GM23338 (cell line): ENCODE data around the gene SIVA1. TPM values are rescaled to one million over a fixed set of nuclear protein-coding genes. Genes with fewer than 3 reads are reported as not detected.

Source experiments
- ATAC-seq: fragments of 200-7000 bp; cut with Tn5 transposase; 3 replicates; pipeline ENCODE4 v1.9.1; 2020
- DNase-seq: peaks from one replicate; pipeline ENCODE4 v3.0.0-alpha.2; 2015; ENCODE audit warnings: low spot score
- H2AFZ ChIP-seq: fragments of 200-600 bp; sonication (generic); 2 replicates; pipeline ENCODE4 v1.8.0; 2016; ENCODE audit warnings: antibody characterized with exemption, mild to moderate bottlenecking, moderate library complexity
- H3F3A ChIP-seq: fragments of 200-600 bp; sonication (generic); replicated peaks from 2 replicates; pipeline ENCODE4 v1.8.0; 2017; ENCODE audit warnings: antibody characterized with exemption, mixed run types, low read depth
- H3K27ac ChIP-seq: fragments of 200-600 bp; sonication (generic); 2 replicates; pipeline ENCODE4 v1.6.1; 2016; ENCODE audit warnings: low read depth
- H3K27me3 ChIP-seq: fragments of 200-600 bp; sonication (generic); 2 replicates; pipeline ENCODE4 v1.8.0; 2016; ENCODE audit warnings: mild to moderate bottlenecking, mixed run types, moderate library complexity; ENCODE audit not compliant: insufficient read depth
- H3K36me3 ChIP-seq: fragments of 200-600 bp; sonication (generic); 2 replicates; pipeline ENCODE4 v1.8.0; 2016; ENCODE audit warnings: mild to moderate bottlenecking; ENCODE audit not compliant: insufficient read depth
- H3K4me1 ChIP-seq: fragments of 200-600 bp; sonication (generic); 2 replicates; pipeline ENCODE4 v1.8.0; 2016; ENCODE audit warnings: mild to moderate bottlenecking, moderate library complexity; ENCODE audit not compliant: insufficient read depth
- H3K4me2 ChIP-seq: fragments of 200-600 bp; sonication (generic); 2 replicates; pipeline ENCODE4 v1.7.1; 2017; ENCODE audit warnings: mixed run types
- H3K4me3 ChIP-seq: fragments of 200-600 bp; sonication (generic); 2 replicates; pipeline ENCODE4 v1.6.1; 2016; ENCODE audit warnings: mixed run types
- H3K79me2 ChIP-seq: fragments of 200-600 bp; sonication (generic); replicated peaks from 2 replicates; pipeline ENCODE4 v1.8.0; 2017; ENCODE audit warnings: mild to moderate bottlenecking; ENCODE audit not compliant: insufficient read depth
- H3K9me2 ChIP-seq: fragments of 200-600 bp; sonication (generic); 2 replicates; pipeline ENCODE4 v1.8.0; 2017; ENCODE audit not compliant: insufficient read depth
- H4K20me1 ChIP-seq: fragments of 200-600 bp; sonication (generic); replicated peaks from 2 replicates; pipeline ENCODE4 v1.8.0; 2017; ENCODE audit warnings: mild to moderate bottlenecking; ENCODE audit not compliant: insufficient read depth
- H3K27ac Mint-ChIP-seq: 2 replicates; pipeline ENCODE4 v1.8.0; 2020; ENCODE audit warnings: inconsistent platforms, mild to moderate bottlenecking, moderate library complexity, mixed read lengths
- H3K27me3 Mint-ChIP-seq: 3 replicates; pipeline ENCODE4 v1.8.0; 2022; ENCODE audit warnings: low read depth, mild to moderate bottlenecking, moderate library complexity, mixed read lengths, inconsistent platforms; ENCODE audit not compliant: insufficient read depth, poor library complexity
- H3K36me3 Mint-ChIP-seq: 3 replicates; pipeline ENCODE4 v1.8.0; 2021; ENCODE audit warnings: low read depth, mild to moderate bottlenecking, inconsistent platforms, moderate library complexity, mixed read lengths
- H3K4me1 Mint-ChIP-seq: 3 replicates; pipeline ENCODE4 v1.8.0; 2020; ENCODE audit warnings: mild to moderate bottlenecking, inconsistent platforms, mixed read lengths
- H3K4me3 Mint-ChIP-seq: 3 replicates; pipeline ENCODE4 v1.8.0; 2021; ENCODE audit warnings: moderate library complexity, mild to moderate bottlenecking, inconsistent platforms, mixed read lengths
- H3K9me3 Mint-ChIP-seq: 3 replicates; pipeline ENCODE4 v1.8.0; 2020; ENCODE audit warnings: moderate library complexity, mild to moderate bottlenecking, inconsistent platforms, mixed read lengths
- CREB1 ChIP-seq: fragments of 250-450 bp; sonication (Bioruptor Pico); IDR thresholded peaks from 2 replicates; pipeline ENCODE4 v1.5.0; 2020; ENCODE audit warnings: low read depth, mild to moderate bottlenecking, moderate library complexity
- EZH2 ChIP-seq: fragments of 200-600 bp; sonication (generic); IDR thresholded peaks from one replicate; pipeline ENCODE4 v1.8.0; 2017; ENCODE audit warnings: antibody characterized with exemption, mild to moderate bottlenecking, low read depth; ENCODE audit not compliant: unreplicated experiment
- EZH2phosphoT487 ChIP-seq: fragments of 200-600 bp; sonication (generic); IDR thresholded peaks from one replicate; pipeline ENCODE4 v1.8.1; 2018; ENCODE audit warnings: antibody characterized with exemption; ENCODE audit not compliant: unreplicated experiment
- JUNB ChIP-seq: IDR thresholded peaks from one replicate; pipeline ENCODE4 v1.6.1; 2016; ENCODE audit warnings: antibody characterized with exemption; ENCODE audit not compliant: unreplicated experiment
- NANOG ChIP-seq: IDR thresholded peaks from 2 replicates; pipeline ENCODE4 v1.6.1; 2016; ENCODE audit warnings: antibody characterized with exemption, borderline replicate concordance
- POLR2AphosphoS5 ChIP-seq: IDR thresholded peaks from 2 replicates; pipeline ENCODE4 v1.6.1; 2016; ENCODE audit warnings: antibody characterized with exemption, low read depth
- REST ChIP-seq: IDR thresholded peaks from one replicate; pipeline ENCODE4 v1.6.1; 2018; ENCODE audit warnings: antibody characterized with exemption; ENCODE audit not compliant: unreplicated experiment
- STAT1 ChIP-seq: IDR thresholded peaks from one replicate; pipeline ENCODE4 v1.6.1; 2016; ENCODE audit warnings: antibody characterized with exemption; ENCODE audit not compliant: unreplicated experiment
- ZNF114 ChIP-seq: fragments of 250-450 bp; sonication (Bioruptor Pico); IDR thresholded peaks from 2 replicates; pipeline ENCODE4 v1.5.0; 2020; ENCODE audit warnings: mild to moderate bottlenecking, moderate library complexity
- ZNF331 ChIP-seq: fragments of 250-450 bp; sonication (Bioruptor Pico); IDR thresholded peaks from 2 replicates; pipeline ENCODE4 v1.5.0; 2020; ENCODE audit warnings: low read depth, mild to moderate bottlenecking, moderate library complexity
- polyA plus RNA-seq: library from polyadenylated mRNA; unstranded; fragments of >200 nt; fragmentation: Nextera tagmentation; extraction: Ambion mirVana; gene quantifications from 2 replicates; pipeline ENCODE4 v1.2.1, GENCODE V29; 2016
- total RNA-seq: library from RNA; depleted of rRNA; stranded (reverse); fragments of >200 nt; shearing (Covaris generic); gene quantifications from 2 replicates; pipeline ENCODE4 v1.2.3, GENCODE V29; 2014
- TF ChIP-seq, protein P1 (sequence below): IDR thresholded peaks from 2 replicates; pipeline ENCODE4 v1.6.1; 2016; ENCODE audit warnings: antibody characterized with exemption
- TF ChIP-seq, protein P2 (sequence below), 2 experiments: fragments of 200-600 bp in 1 of 2; sonication (generic) in 1 of 2; conservative IDR thresholded peaks; 2 replicates each; pipeline versions ENCODE4 v1.5.1 to v1.6.1; 2016 to 2017; ENCODE audit warnings: antibody characterized with exemption in 2 of 2, low read depth in 2 of 2, mild to moderate bottlenecking in 2 of 2, moderate library complexity in 1 of 2
- TF ChIP-seq, protein P3 (sequence below): fragments of 250-450 bp; sonication (Bioruptor Pico); IDR thresholded peaks from 2 replicates; pipeline ENCODE4 v1.5.0; 2020; ENCODE audit warnings: mild to moderate bottlenecking, moderate library complexity

The SIVA1 gene
- total and polyA plus RNA-seq, 2 experiments from 2014 or later, result 215 to 392 TPM

GRCh38 chr14:104803280-104803911 is 50.4 kb downstream of the SIVA1 start:
- H4K20me1 ChIP-seq, result no peaks in the 10 kb centered on the region
- ATAC-seq (no peak), DNase-seq (no peak)
- H3K27me3 Mint-ChIP-seq, result peaks cover 51% of the 10 kb centered on the region
- TF ChIP-seq EZH2phosphoT487, result no peak
- TF ChIP-seq CREB1 (CRISPR knock-in tag), result no peak
- TF ChIP-seq, protein P1, sequence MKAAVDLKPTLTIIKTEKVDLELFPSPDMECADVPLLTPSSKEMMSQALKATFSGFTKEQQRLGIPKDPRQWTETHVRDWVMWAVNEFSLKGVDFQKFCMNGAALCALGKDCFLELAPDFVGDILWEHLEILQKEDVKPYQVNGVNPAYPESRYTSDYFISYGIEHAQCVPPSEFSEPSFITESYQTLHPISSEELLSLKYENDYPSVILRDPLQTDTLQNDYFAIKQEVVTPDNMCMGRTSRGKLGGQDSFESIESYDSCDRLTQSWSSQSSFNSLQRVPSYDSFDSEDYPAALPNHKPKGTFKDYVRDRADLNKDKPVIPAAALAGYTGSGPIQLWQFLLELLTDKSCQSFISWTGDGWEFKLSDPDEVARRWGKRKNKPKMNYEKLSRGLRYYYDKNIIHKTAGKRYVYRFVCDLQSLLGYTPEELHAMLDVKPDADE, result no peak
- no peak for TF ChIP-seq STAT1
- no peak for TF ChIP-seq NANOG
- TF ChIP-seq ZNF331 (CRISPR knock-in tag), result no peak
- no peak for TF ChIP-seq ZNF114 (CRISPR knock-in tag)
- TF ChIP-seq, protein P2, sequence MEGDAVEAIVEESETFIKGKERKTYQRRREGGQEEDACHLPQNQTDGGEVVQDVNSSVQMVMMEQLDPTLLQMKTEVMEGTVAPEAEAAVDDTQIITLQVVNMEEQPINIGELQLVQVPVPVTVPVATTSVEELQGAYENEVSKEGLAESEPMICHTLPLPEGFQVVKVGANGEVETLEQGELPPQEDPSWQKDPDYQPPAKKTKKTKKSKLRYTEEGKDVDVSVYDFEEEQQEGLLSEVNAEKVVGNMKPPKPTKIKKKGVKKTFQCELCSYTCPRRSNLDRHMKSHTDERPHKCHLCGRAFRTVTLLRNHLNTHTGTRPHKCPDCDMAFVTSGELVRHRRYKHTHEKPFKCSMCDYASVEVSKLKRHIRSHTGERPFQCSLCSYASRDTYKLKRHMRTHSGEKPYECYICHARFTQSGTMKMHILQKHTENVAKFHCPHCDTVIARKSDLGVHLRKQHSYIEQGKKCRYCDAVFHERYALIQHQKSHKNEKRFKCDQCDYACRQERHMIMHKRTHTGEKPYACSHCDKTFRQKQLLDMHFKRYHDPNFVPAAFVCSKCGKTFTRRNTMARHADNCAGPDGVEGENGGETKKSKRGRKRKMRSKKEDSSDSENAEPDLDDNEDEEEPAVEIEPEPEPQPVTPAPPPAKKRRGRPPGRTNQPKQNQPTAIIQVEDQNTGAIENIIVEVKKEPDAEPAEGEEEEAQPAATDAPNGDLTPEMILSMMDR (conservative IDR thresholded peaks at IDR 0.05; ENCODE audit: low read depth in 2 of 2), result no peak
- no peak for TF ChIP-seq POLR2AphosphoS5
- TF ChIP-seq JUNB, result no peak
- TF ChIP-seq EZH2, result no peak
- no peak for TF ChIP-seq REST
- TF ChIP-seq, protein P3, sequence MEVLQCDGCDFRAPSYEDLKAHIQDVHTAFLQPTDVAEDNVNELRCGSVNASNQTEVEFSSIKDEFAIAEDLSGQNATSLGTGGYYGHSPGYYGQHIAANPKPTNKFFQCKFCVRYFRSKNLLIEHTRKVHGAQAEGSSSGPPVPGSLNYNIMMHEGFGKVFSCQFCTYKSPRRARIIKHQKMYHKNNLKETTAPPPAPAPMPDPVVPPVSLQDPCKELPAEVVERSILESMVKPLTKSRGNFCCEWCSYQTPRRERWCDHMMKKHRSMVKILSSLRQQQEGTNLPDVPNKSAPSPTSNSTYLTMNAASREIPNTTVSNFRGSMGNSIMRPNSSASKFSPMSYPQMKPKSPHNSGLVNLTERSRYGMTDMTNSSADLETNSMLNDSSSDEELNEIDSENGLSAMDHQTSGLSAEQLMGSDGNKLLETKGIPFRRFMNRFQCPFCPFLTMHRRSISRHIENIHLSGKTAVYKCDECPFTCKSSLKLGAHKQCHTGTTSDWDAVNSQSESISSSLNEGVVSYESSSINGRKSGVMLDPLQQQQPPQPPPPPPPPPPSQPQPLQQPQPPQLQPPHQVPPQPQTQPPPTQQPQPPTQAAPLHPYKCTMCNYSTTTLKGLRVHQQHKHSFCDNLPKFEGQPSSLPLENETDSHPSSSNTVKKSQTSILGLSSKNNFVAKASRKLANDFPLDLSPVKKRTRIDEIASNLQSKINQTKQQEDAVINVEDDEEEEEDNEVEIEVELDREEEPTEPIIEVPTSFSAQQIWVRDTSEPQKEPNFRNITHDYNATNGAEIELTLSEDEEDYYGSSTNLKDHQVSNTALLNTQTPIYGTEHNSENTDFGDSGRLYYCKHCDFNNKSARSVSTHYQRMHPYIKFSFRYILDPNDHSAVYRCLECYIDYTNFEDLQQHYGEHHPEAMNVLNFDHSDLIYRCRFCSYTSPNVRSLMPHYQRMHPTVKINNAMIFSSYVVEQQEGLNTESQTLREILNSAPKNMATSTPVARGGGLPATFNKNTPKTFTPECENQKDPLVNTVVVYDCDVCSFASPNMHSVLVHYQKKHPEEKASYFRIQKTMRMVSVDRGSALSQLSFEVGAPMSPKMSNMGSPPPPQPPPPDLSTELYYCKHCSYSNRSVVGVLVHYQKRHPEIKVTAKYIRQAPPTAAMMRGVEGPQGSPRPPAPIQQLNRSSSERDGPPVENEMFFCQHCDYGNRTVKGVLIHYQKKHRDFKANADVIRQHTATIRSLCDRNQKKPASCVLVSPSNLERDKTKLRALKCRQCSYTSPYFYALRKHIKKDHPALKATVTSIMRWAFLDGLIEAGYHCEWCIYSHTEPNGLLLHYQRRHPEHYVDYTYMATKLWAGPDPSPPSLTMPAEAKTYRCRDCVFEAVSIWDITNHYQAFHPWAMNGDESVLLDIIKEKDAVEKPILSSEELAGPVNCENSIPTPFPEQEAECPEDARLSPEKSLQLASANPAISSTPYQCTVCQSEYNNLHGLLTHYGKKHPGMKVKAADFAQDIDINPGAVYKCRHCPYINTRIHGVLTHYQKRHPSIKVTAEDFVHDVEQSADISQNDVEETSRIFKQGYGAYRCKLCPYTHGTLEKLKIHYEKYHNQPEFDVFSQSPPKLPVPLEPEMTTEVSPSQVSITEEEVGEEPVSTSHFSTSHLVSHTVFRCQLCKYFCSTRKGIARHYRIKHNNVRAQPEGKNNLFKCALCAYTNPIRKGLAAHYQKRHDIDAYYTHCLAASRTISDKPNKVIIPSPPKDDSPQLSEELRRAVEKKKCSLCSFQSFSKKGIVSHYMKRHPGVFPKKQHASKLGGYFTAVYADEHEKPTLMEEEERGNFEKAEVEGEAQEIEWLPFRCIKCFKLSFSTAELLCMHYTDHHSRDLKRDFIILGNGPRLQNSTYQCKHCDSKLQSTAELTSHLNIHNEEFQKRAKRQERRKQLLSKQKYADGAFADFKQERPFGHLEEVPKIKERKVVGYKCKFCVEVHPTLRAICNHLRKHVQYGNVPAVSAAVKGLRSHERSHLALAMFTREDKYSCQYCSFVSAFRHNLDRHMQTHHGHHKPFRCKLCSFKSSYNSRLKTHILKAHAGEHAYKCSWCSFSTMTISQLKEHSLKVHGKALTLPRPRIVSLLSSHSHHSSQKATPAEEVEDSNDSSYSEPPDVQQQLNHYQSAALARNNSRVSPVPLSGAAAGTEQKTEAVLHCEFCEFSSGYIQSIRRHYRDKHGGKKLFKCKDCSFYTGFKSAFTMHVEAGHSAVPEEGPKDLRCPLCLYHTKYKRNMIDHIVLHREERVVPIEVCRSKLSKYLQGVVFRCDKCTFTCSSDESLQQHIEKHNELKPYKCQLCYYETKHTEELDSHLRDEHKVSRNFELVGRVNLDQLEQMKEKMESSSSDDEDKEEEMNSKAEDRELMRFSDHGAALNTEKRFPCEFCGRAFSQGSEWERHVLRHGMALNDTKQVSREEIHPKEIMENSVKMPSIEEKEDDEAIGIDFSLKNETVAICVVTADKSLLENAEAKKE, result no peak
- peaks cover 12% of the 10 kb centered on the region; the same call in 1 of the 2 replicates for H3F3A ChIP-seq
- 0 out of 2 replicates have a peak, but pooled peaks cover 3% of the 10 kb centered on the region for H3K9me2 ChIP-seq
- peaks cover 20% of the 10 kb centered on the region for H3K4me1 Mint-ChIP-seq
- H3K4me3 Mint-ChIP-seq, result no peak overlapping the region
- no peaks in the 10 kb centered on the region for H3K36me3 ChIP-seq
- no peak overlapping the region for H3K4me3 ChIP-seq
- peaks cover 11% of the 10 kb centered on the region for H3K9me3 Mint-ChIP-seq
- no peak overlapping the region for H3K4me2 ChIP-seq
- no peak overlapping the region for H2AFZ ChIP-seq
- H3K4me1 ChIP-seq, result peaks cover 11% of the 10 kb centered on the region; the same call in 1 of the 2 replicates
- no peaks in the 10 kb centered on the region for H3K36me3 Mint-ChIP-seq
- no peak overlapping the region for H3K27ac ChIP-seq
- peaks cover 37% of the 10 kb centered on the region for H3K27me3 ChIP-seq
- H3K79me2 ChIP-seq, result no peaks in the 10 kb centered on the region
- H3K27ac Mint-ChIP-seq, result no peak overlapping the region
